LNCaP clone FGC (cell line): ENCODE data around the gene CXCR3.

Source experiments
- DNase-seq: peaks from one replicate; pipeline ENCODE4 v3.0.0-alpha.2; 2011; ENCODE audit warnings: low read depth
- H3K4me3 ChIP-seq: 2 replicates; pipeline ENCODE4 v1.5.1; 2011; ENCODE audit warnings: mild to moderate bottlenecking, low read depth, low read length, control low read depth
- CTCF ChIP-seq: IDR thresholded peaks from 2 replicates; pipeline ENCODE4 v1.5.1; 2012; ENCODE audit warnings: mild to moderate bottlenecking; ENCODE audit not compliant: control insufficient read depth, insufficient read depth; ENCODE audit errors: extremely low read depth

Gene CXCR3

GRCh38 chrX:71661919-71662318 is 43.6 kb upstream of the CXCR3 start:
- no peak for TF ChIP-seq CTCF
- no peak for DNase-seq
- no peak overlapping the region for H3K4me3 ChIP-seq

- no peak for DNase-seq
- no peak for TF ChIP-seq CTCF
- no peak overlapping the region for H3K4me3 ChIP-seq
Measured at GRCh38 chrX:71660562-71661416, 42.5 kb upstream of the CXCR3 start.

- no peak for DNase-seq
- no peak for TF ChIP-seq CTCF
- no peak overlapping the region for H3K4me3 ChIP-seq
Measured at GRCh38 chrX:71659959-71660358, 41.6 kb upstream of the CXCR3 start.

- no peak for TF ChIP-seq CTCF
- no peak for DNase-seq
- H3K4me3 ChIP-seq = no peak overlapping the region
Measured at GRCh38 chrX:71659342-71659741, 41.0 kb upstream of the CXCR3 start.

- no peak for TF ChIP-seq CTCF
- no peak overlapping the region for H3K4me3 ChIP-seq
- DNase-seq = no peak
Measured at GRCh38 chrX:71657267-71657666, 39.0 kb upstream of the CXCR3 start.

- H3K4me3 ChIP-seq = no peak overlapping the region
- DNase-seq = no peak
- TF ChIP-seq CTCF = no peak
Measured at GRCh38 chrX:71653344-71653743, 35.0 kb upstream of the CXCR3 start.

- TF ChIP-seq CTCF = peak; percentile 60
- peak; percentile 6 for DNase-seq
Measured at GRCh38 chrX:71652405-71652804, 34.1 kb upstream of the CXCR3 start.

More at GRCh38 chrX:71652405-71652804, 34.1 kb upstream of the CXCR3 start:
- no peak overlapping the region for H3K4me3 ChIP-seq
